GM19328 (cell line): ENCODE results near the gene MLF1.
A peak's percentile ranks its signal among the peaks of the same experiment; 100 is the strongest.
"Not testable (repeated sequence)": the region's sequence is repeated elsewhere in the genome, so short reads cannot be mapped to it uniquely, and the experiment has no call there.

Source experiments
- ATAC-seq: cut with Tn5 transposase; IDR thresholded peaks from one replicate; pipeline ENCODE4 v1.9.1; 2021; ENCODE audit warnings: mild to moderate bottlenecking, moderate library complexity; ENCODE audit not compliant: unreplicated experiment

MLF1 gene, protein sequence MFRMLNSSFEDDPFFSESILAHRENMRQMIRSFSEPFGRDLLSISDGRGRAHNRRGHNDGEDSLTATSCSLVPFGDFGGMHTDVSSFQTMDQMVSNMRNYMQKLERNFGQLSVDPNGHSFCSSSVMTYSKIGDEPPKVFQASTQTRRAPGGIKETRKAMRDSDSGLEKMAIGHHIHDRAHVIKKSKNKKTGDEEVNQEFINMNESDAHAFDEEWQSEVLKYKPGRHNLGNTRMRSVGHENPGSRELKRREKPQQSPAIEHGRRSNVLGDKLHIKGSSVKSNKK

DNA sequence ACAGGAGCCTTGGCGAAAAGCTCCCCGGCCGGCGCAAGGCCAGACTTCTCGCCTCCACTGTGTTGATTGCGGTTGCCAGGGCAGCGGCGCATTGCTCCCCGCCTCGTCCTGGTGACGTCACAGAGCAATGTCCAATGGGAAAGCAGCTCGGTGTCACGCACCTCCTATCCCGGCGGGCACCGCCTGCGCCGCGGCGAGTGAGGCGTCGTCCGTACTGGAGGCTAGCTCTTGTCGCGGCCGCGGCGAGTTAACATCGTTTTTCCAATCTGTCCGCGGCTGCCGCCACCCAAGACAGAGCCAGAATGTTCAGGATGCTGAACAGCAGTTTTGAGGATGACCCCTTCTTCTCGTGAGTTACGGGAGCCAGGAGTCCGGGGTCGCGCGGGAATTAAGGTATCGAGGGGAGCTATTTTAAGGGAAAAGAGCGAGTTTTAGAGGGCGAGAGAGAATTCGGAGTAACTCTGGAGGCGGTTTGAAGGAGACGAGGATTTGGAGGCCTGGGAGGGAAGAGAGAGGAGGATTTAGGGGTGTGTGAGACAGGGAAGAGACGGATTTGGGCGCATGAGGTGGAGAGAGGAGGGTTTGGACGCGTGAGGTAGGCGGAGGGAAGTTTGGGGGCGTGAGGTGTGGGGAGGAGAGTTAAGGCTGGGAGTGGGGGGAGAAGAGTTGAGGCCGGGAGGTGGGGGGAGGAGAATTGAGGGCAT, at the start of gene MLF1:
MLF1 (plus strand) TSS at position 196 of the 704 bp plus-strand sequence; CDS start at position 303, 107 bp downstream.
- peak; percentile 99 for ATAC-seq

GRCh38 chr3:158522221-158523136, 48.5 kb upstream of the MLF1 start:
- no peak for ATAC-seq

- ATAC-seq: no peak
Measured at GRCh38 chr3:158528076-158528674, 42.8 kb upstream of the MLF1 start.

DNA sequence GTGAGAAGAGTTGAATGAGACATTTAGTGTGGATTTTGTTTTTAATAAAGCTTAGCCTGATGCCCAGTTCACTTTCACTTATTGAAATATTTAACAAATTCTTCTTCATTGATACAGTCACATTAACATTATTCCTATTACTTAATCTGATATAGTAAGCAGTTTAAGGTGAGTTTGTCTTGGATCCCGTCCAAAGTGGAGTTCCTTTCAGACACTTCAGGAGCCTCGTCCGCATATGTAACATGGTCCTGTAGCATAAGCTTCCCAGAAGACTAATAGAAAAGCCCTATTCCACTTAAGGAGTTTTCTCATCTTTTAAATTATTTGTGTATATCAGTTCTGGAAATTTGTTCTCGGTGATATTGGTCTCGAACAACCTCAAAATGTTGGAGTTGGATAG, 39.7 kb upstream of the MLF1 start:
- no peak for ATAC-seq

DNA sequence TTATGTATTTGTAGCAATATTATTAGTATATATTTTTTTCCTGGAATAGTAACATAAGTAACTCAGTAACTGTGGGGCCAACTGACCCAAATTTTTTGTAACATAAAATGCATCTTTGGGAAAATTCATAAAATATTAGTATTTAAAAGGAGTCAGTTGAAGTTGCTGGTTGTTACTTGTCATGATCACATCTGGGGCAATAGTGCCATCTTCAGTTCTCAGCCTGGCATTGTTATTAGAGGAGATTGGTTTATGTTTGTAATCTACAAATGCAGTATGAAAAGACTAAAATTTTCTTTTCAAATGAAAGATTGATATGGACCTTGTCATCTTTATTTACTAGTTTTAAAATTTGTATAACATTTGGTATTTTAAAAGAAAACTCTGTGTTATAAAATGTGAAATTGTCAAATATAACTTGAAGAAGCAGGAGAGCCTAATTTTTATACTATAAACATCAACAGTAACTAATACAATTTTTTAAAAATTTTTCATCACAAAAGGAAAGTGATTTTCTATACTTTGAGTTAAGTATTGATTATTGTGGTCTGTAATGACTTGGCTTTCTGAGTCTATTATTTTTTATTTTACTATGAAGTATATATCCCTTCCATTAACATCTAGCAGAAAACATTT, 38.8 kb upstream of the MLF1 start:
- ATAC-seq: no peak

DNA sequence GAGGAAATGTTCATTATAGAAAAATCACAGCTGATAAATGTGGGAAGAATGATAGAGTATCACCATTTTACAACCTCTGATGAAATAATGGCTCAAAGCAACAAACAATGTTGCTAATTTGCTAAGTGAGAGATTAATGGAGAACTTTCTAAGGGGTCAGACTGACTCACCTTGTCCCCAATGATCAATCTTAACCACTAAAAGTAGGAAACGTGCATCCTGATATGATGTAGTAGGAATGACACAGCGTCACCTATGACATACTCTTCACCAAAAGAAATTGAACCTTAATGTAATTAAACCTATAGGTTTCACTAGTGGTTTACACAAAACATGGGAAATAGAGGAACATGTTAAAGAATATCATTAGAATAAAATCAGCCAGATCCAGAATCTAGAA, 35.1 kb upstream of the MLF1 start:
- no peak for ATAC-seq

- no peak for ATAC-seq
Measured at GRCh38 chr3:158539414-158540014, 31.5 kb upstream of the MLF1 start.

GRCh38 chr3:158540066-158540465, 30.9 kb upstream of the MLF1 start:
- ATAC-seq: no peak

DNA sequence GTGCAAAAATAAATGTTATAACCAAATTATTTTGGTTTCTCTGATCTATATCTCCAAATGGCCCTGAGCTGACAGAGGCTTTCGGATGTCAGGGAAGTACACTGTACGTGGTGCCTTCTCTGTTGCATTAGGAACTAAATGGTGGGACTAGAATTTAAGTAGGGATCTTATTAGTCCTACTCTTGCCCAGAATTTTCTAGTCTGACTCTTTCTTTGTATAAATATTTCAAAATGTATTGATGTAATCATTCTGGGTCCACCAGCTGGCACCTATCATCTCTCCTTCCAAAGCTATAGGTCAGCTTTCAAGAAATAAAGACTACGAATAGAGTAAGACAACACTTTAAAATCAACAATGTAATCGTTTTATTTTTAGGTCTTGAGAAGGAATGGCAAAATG, 22.3 kb upstream of the MLF1 start:
- no peak for ATAC-seq

GRCh38 chr3:158549938-158550337, 21.1 kb upstream of the MLF1 start:
- not testable (repeated sequence) for ATAC-seq

- no peak for ATAC-seq
Measured at GRCh38 chr3:158552124-158552523, 18.9 kb upstream of the MLF1 start.

DNA sequence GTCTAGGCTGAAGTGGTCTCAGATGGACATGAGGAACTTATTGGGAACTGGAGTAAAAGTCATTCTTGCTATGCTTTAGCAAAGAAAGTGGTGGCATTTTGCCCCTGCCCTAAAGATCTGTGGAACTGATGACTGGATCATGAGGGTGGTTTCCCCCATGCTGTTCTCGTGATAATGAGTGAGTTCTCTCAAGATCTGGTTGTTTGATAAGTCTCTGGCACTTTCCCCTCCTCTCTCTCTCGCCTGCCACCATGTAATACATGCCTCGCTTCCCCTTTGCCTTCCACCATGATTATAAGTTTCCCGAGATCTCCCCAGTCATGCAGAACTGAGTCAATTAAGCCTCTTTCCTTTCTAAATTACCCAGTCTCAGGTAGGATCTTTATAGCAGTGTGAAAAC, 11.5 kb upstream of the MLF1 start:
- ATAC-seq: no peak

GRCh38 chr3:158560979-158561378, 10.0 kb upstream of the MLF1 start:
- ATAC-seq: no peak

DNA sequence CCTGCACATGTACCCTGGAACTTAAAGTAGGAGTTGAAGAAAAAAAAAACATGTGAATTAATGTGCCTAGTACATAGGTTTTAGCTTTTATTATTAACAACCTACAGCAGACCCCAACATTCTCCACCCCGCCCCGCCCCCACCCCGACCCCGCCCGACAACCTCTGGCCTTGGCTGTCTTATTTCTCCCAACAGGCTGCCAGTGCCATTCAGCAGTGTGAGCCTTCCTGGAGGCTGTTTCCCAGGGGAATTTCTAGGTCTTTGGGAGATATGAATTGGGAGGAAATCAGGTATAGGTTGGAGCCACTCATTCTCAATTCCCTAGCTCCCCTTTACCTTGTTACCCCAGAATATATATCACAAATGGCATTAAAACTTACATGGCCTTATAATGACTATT, 8.3 kb upstream of the MLF1 start:
- ATAC-seq: no peak

DNA sequence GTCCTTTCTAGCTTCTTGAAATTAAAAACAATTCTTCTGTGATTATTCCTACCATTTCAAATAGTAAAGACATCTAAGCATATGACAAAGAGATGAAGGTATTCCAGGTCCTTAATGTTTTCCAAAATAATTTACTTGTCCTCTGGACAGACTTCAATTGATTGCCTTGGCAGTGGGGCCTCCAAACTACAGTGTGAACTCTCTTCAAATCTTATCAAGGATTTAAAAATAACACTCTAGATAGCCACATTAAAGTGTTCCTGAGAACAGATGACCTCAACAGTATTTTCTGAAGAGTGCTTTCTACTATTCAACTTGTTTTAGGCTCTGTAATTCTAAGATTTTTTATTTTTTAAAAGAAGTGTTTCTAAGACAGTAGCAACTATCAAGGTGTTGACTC, 7.9 kb upstream of the MLF1 start:
- ATAC-seq: no peak

DNA sequence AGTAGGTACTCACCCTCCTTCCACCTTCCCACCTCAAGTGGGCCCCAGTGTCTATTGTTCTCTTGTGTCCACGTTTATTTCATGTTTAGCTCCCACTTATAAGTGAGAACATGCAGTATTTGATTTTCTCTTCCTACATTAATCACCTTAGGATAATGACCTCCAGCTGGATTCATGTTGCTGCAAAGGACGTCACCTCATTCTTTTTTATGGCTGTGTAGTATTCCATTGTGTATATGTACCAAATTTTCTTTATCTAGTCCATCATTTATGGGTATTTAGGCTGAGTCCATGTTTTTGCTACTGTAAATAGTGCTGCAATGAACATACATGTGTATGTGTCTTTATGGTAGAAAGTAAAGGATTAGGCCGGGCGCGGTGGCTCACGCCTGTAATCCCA, 5.9 kb upstream of the MLF1 start:
- ATAC-seq: no peak

DNA sequence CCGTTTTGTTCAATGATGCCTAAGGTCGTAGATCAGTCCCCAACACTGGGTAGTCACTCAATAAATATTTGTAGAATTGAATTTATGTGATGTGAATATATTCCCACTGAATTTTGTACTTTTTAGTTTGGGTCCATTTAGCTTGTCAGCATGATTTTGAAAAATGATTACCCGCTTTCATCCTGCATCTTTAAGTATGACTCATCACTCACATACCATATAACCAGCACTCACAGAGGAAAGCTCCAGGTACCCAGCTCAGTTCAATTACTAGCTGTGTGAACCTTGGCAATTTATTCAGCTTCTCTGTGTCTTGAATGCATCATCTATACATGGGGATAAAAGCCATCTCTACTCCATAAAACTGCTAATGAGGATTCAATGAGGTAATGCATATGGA, 2.2 kb upstream of the MLF1 start:
- ATAC-seq: no peak

- ATAC-seq: no peak
Measured at GRCh38 chr3:158569794-158570193, 1.2 kb upstream of the MLF1 start.

GRCh38 chr3:158571969-158572765, 1.2 kb downstream of the MLF1 start:
- no peak for ATAC-seq

- ATAC-seq: no peak
Measured at GRCh38 chr3:158572766-158573060, 1.7 kb downstream of the MLF1 start.
